NCI-H82 treated with DMSO at 0.1 percent for 48 hours (cell line): Measurements from ENCODE around the gene KLK3.
"Not testable (repeated sequence)": the region's sequence is repeated elsewhere in the genome, so short reads cannot be mapped to it uniquely, and the experiment has no call there.

Experiments
- DNase-seq: peaks from one replicate; lab custom pipeline; 2025; ENCODE audit not compliant: unreplicated experiment; lab: John Stamatoyannopoulos, UW

Gene KLK3

DNA sequence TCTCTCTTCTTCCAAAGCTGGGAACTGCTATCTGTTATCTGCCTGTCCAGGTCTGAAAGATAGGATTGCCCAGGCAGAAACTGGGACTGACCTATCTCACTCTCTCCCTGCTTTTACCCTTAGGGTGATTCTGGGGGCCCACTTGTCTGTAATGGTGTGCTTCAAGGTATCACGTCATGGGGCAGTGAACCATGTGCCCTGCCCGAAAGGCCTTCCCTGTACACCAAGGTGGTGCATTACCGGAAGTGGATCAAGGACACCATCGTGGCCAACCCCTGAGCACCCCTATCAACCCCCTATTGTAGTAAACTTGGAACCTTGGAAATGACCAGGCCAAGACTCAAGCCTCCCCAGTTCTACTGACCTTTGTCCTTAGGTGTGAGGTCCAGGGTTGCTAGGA, 5.1 kb downstream of the KLK3 start:
- DNase-seq: no peak

DNA sequence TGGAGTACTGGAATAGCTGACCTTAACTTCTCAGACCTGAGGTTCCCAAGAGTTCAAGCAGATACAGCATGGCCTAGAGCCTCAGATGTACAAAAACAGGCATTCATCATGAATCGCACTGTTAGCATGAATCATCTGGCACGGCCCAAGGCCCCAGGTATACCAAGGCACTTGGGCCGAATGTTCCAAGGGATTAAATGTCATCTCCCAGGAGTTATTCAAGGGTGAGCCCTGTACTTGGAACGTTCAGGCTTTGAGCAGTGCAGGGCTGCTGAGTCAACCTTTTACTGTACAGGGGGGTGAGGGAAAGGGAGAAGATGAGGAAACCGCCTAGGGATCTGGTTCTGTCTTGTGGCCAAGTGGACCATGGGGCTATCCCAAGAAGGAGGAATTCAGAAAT, 6.3 kb downstream of the KLK3 start:
- no peak for DNase-seq

DNA sequence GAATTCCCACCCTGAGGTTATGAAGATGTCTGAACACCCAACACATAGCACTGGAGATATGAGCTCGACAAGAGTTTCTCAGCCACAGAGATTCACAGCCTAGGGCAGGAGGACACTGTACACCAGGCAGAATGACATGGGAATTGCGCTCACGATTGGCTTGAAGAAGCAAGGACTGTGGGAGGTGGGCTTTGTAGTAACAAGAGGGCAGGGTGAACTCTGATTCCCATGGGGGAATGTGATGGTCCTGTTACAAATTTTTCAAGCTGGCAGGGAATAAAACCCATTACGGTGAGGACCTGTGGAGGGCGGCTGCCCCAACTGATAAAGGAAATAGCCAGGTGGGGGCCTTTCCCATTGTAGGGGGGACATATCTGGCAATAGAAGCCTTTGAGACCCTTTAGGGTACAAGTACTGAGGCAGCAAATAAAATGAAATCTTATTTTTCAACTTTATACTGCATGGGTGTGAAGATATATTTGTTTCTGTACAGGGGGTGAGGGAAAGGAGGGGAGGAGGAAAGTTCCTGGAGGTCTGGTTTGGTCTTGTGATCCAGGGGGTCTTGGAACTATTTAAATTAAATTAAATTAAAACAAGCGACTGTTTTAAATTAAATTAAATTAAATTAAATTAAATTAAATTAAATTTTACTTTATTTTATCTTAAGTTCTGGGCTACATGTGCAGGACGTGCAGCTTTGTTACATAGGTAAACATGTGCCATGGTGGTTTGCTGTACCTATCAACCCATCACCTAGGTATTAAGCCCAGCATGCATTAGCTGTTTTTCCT, 7.0 kb downstream of the KLK3 start:
- no peak for DNase-seq

DNA sequence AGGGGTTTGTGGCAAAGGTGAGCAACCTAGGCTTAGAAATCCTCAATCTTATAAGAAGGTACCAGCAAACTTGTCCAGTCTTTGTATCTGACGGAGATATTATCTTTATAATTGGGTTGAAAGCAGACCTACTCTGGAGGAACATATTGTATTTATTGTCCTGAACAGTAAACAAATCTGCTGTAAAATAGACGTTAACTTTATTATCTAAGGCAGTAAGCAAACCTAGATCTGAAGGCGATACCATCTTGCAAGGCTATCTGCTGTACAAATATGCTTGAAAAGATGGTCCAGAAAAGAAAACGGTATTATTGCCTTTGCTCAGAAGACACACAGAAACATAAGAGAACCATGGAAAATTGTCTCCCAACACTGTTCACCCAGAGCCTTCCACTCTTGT, 14.8 kb downstream of the KLK3 start:
- no peak for DNase-seq

DNA sequence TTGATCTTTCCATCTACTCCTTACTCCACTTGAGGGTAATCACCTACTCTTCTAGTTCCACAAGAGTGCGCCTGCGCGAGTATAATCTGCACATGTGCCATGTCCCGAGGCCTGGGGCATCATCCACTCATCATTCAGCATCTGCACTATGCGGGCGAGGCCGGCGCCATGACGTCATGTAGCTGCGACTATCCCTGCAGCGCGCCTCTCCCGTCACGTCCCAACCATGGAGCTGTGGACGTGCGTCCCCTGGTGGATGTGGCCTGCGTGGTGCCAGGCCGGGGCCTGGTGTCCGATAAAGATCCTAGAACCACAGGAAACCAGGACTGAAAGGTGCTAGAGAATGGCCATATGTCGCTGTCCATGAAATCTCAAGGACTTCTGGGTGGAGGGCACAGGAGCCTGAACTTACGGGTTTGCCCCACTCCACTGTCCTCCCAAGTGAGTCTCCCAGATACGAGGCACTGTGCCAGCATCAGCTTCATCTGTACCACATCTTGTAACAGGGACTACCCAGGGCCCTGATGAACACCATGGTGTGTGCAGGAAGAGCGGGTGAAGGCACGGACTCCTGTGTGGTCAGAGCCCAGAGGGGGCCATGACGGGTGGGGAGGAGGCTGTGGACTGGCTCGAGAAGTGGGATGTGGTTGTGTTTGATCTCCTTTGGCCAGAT, 15.8 kb downstream of the KLK3 start:
- DNase-seq: no peak

DNA sequence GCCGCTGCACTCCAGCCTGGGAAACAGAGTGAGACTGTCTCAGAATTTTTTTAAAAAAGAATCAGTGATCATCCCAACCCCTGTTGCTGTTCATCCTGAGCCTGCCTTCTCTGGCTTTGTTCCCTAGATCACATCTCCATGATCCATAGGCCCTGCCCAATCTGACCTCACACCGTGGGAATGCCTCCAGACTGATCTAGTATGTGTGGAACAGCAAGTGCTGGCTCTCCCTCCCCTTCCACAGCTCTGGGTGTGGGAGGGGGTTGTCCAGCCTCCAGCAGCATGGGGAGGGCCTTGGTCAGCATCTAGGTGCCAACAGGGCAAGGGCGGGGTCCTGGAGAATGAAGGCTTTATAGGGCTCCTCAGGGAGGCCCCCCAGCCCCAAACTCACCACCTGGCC, 18.3 kb downstream of the KLK3 start, which contains the start of gene KLK2:
TSS of gene KLK2 (plus strand) at position 384 of the 400 bp plus-strand sequence. CDS start 35 bp downstream, outside the sequence.
- no peak for DNase-seq

DNA sequence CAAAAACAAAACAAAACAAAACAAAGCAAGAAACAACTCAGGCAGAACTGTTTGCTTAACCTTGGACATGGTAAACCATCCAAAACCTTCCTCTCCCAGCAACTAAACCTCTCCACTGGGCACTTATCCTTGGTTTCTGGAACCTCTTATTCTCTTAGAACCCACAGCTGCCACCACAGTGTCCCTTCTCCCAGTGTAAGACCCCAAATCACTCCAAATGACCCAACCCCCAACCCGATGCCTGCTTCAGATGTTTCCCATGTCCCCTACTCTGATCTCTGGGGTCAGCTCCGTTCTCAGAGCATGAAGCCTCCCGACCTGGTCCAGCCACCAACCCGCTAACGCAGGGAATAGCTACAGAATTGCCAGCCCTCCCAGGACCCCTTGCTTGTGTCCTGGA, 19.5 kb downstream of the KLK3 start:
- no peak for DNase-seq

DNA sequence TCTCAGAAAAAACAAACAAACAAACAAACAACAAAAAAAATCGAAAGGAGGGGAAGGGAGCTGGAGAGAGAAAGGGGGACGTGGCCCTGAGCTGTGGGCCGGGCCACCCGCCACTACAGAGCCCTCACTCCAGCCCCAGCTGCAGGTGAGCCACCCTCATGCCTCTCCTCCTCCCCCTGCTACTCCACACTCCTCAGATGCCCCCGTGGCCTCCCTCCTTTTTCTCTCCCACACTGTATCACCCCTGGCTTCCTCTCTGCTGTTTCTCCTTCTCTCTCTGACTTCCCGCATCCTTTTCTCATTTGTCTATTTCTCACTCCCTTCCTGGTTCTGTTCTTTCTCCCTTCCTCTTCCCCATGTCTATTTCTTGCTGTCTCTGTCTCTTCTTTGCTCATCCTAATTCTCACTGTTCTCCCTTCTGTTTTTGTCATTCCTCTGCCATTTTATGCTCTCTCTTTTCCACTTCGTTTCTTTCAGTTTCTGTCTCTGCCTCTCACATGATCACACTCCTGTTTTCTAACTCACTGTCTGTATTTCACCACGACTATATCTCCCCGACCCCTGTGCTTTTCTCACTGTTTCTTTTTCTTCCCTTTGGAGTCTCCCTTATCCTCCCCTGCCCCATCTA, 21.2 kb downstream of the KLK3 start:
- DNase-seq: no peak

DNA sequence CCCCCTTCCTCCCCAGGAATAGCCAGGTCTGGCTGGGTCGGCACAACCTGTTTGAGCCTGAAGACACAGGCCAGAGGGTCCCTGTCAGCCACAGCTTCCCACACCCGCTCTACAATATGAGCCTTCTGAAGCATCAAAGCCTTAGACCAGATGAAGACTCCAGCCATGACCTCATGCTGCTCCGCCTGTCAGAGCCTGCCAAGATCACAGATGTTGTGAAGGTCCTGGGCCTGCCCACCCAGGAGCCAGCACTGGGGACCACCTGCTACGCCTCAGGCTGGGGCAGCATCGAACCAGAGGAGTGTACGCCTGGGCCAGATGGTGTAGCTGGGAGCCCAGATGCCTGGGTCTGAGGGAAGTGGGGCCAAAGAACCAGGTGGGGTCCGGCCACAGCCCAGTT, 21.7 kb downstream of the KLK3 start:
- no peak for DNase-seq

DNA sequence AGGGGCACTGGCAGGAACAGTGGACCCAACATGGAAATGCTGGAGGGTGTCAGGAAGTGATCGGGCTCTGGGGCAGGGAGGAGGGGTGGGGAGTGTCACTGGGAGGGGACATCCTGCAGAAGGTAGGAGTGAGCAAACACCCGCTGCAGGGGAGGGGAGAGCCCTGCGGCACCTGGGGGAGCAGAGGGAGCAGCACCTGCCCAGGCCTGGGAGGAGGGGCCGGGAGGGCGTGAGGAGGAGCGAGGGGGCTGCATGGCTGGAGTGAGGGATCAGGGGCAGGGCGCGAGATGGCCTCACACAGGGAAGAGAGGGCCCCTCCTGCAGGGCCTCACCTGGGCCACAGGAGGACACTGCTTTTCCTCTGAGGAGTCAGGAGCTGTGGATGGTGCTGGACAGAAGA, 22.6 kb downstream of the KLK3 start:
- DNase-seq: no peak

DNA sequence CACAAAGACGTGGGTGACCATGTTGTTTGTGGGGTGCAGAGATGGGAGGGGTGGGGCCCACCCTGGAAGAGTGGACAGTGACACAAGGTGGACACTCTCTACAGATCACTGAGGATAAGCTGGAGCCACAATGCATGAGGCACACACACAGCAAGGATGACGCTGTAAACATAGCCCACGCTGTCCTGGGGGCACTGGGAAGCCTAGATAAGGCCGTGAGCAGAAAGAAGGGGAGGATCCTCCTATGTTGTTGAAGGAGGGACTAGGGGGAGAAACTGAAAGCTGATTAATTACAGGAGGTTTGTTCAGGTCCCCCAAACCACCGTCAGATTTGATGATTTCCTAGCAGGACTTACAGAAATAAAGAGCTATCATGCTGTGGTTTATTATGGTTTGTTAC, 24.1 kb downstream of the KLK3 start:
- DNase-seq: no peak

DNA sequence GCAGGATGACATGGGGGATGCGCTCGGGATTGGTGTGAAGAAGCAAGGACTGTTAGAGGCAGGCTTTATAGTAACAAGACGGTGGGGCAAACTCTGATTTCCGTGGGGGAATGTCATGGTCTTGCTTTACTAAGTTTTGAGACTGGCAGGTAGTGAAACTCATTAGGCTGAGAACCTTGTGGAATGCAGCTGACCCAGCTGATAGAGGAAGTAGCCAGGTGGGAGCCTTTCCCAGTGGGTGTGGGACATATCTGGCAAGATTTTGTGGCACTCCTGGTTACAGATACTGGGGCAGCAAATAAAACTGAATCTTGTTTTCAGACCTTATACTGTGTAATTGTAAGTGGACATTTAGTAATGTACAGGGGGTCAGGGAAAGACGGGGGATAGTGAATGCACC, 25.5 kb downstream of the KLK3 start:
- DNase-seq: no peak

DNA sequence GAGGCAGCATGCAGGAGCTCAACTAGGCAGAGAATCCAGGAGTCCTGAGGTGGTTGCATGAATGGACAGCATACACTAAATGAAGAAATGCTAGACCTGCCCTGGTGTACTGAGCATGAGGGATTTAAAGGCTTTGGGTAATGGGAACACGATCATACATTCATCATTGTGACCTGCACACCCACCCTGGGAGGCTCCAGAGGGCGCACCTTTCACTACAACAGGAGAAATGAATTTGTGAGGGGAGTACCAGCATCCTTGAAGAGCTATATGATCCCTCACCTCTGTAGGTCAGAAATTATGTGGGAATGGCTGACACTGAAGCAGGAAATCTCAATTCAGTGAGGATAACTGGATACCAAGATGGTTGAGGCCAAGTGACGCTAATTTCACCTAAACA, 27.5 kb downstream of the KLK3 start:
- DNase-seq: no peak

DNA sequence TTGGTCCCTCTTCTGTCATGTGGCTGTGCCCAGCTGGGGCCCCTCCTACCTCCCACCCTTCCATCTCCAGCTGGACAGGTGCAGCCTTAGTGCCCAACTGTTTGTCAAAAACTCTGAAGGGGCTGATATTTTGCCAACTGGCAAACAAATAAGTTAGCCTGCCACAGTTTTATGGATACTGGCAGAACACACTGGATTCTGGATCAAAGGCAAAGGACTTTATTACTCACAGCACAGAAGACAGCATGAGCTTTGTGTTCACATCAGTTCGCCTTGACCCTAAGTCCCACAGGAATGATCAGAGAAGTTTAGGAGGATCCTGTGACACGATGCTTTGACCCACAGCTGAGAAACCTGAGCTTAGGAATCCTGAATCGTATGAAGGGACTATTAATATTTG, 34.9 kb downstream of the KLK3 start:
- no peak for DNase-seq

DNA sequence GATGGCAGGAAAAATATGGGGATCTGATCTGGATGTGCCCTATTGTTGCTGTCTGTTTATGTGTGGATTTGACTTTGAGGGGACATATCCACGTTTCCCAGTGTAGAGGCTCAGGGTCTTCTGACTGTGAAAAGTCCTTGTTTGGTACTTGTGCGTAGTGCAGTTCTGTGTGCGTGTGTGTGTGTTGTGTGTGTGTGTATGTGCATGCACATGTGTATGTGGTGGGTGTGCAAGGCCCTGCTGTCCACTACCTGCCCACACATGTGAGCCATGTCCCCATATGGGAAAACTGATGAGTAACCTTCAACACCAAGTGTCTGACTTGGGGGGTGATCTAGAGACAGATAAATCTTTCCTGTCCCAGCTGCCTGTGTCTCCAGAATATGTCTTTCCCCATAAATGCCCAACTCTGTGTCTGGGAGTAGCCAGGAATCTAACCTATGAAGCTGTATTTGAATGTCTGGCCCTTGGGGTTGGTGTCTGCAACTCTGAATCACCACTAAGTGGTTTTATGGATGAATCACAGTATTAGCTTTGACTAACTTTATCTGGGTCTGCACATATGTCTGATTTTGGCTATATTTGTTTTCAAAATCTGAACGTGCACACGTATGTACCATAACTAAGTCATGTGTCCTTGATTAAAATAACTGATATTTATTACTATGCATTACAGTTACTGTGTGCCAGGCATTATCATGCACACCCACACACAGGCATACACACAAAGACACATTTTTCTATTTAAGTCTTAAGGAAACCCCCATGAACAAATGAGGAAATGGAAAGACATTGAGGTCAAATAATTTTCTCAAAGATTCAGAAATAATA, 35.9 kb downstream of the KLK3 start:
- no peak for DNase-seq

DNA sequence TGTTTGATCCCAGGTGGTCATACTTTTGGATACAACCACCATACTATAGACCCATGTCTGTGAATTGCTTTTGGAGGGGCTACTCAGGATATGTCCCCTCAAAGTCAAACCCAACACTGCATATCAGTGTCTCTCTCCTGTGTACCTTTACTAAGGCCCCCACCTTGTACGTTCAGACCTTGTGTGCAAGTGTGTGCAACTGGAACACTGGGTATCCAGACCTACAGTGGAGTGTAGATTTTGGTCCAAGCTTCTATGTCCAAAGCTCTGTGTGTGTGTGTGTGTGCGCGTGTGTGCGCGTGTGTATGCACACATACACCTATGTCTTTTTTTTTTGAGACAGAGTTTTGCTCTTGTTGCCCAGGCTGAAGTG, 36.5 kb downstream of the KLK3 start:
- DNase-seq: no peak

DNA sequence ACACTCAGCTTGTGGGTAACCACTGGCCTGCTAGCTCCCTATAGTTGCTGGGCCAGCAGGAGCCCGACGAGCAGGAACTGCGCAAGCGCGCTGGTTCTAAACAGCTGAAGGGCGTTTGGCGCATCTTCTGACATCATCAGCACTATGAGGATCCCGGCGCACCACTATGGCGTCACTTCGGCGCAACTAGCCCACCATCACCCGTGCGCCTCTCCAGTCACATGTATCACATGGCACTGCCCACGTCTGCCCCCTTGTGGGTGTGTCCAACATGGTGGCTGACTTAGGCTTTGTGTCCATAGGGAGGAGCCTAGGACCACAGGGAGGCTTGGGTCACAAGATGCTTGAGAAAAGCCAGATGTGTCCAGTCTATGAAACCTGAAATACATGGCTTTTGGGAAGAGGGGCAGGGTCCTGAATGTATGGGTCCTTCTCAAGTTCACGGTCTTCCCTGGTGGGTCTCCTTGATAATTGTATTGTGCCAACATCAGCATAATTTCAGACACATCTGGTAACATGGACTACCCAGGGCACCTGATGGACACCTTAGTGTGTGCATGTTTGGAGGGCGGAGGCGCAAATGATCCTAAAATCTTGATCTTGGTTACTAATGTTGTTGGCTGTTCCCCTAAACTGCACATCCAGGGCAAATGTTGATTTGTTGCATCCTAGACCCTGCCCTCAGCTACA, 38.5 kb downstream of the KLK3 start:
- no peak for DNase-seq

DNA sequence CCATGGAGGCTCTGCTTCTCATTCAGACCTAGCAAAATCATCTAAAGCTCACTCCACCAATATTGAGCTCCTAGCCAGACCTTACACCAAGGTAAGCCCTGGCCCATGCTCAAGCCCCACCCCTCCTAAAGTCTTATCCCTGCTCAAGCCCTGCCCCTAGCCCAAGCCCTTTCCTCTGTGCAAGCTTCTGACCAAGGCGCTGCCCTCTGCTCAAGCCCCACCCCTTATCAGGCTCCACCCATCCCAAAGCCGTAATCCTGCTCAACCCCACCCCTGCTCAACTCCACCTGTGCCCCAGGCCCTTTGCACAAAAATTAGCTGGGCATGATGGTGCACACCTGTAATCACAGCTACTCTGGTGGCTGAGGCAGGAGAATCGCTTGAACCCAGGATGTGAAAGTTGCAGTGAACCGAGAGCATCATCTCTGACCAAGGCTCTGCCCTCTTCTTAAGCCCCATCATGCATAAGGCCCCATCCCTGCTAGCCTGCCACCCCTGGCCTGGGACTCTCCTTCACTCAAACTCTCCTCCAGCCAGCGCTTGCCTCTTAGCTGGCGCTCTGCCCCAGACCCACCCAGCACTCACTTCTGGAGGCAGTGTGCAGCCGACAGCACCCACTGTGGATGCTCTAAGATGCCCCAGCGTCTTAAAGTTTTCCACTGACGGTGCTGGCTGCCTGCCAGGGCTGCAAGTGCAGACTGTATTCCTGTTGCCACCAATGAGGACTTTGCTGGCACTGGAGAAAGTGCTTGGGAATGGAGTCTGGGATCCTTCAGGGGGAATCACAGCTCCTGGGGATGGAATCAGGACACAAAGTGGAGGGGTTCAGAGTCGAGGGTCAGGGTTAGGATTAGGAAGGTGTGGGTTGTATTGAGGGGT, 40.0 kb downstream of the KLK3 start:
- no peak for DNase-seq

DNA sequence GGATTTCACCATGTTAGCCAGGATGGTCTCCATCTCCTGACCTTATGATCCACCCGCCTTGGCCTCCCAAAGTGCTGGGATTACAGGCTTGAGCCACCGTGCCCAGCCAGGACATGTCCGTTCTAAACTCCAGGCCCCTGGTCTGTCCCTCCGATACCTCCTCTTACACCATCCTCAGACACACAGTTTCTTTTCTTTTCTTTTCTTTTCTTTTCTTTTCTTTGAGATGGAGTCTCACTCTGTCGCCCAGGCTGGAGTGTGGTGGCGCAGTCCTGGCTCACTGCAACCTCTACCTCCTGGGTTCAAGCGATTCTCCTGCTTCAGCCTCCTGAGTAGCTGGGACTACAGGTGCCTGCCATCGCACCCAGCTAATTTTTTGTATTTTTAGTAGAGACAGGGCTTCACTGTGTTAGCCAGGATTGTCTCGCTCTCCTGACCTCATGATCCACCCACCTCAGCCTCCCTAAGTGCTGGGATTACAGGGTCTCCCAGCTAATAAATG, 41.4 kb downstream of the KLK3 start:
- DNase-seq: not testable (repeated sequence)
